ENCODE measurements around the gene NME7. TPM values are rescaled to one million over a fixed set of nuclear protein-coding genes. Genes with fewer than 3 reads are reported as not detected.

The NME7 gene
- total and polyA plus RNA-seq, 2 experiments from 2014 or later, result 39.1 to 48.5 TPM

GRCh38 chr1:169091480-169091941 is 276.1 kb downstream of the NME7 start:
- Histone ChIP-seq H3F3A (replicated peaks; ENCODE audit: low read depth) (no peaks in the 10 kb centered on the region), H3K4me1 (ENCODE audit: insufficient read depth) (0 out of 2 replicates have a peak, but pooled peaks cover 7% of the 10 kb centered on the region), H3K27ac (ENCODE audit: low read depth) (no peak overlapping the region), H3K4me3 (no peak overlapping the region), H4K20me1 (replicated peaks; ENCODE audit: insufficient read depth) (no peaks in the 10 kb centered on the region), H3K79me2 (replicated peaks; ENCODE audit: insufficient read depth) (no peaks in the 10 kb centered on the region), H2AFZ (no peak overlapping the region), H3K36me3 (ENCODE audit: insufficient read depth) (no peaks in the 10 kb centered on the region), H3K9me2 (ENCODE audit: insufficient read depth) (no peaks in the 10 kb centered on the region), H3K27me3 (ENCODE audit: insufficient read depth) (no peaks in the 10 kb centered on the region), H3K4me2 (no peak overlapping the region)
- no peaks in the 10 kb centered on the region for H3K9me3 Mint-ChIP-seq
- H3K4me1 Mint-ChIP-seq, result peaks cover 12% of the 10 kb centered on the region
- H3K36me3 Mint-ChIP-seq (ENCODE audit: low read depth), result no peaks in the 10 kb centered on the region
- DNase-seq (ENCODE audit: low spot score), result no peak
- no peak for TF ChIP-seq NANOG (IDR thresholded peaks at IDR 0.05; ENCODE audit: borderline replicate concordance)
- no peak for TF ChIP-seq CTCF (conservative IDR thresholded peaks at IDR 0.05; ENCODE audit: low read depth in 2 of 2)
- TF ChIP-seq POLR2AphosphoS5 (IDR thresholded peaks at IDR 0.05; ENCODE audit: low read depth), result no peak
- no peak for TF ChIP-seq ETS1 (IDR thresholded peaks at IDR 0.05)
- no peak for TF ChIP-seq JUNB (IDR thresholded peaks at IDR 0.05; ENCODE audit: unreplicated experiment)
- TF ChIP-seq CREB1 (CRISPR knock-in tag; IDR thresholded peaks at IDR 0.05; ENCODE audit: low read depth), result no peak
- TF ChIP-seq ZNF331 (CRISPR knock-in tag; IDR thresholded peaks at IDR 0.05; ENCODE audit: low read depth), result no peak
- no peak for TF ChIP-seq REST (IDR thresholded peaks at IDR 0.05; ENCODE audit: unreplicated experiment)
- no peak for TF ChIP-seq EZH2 (IDR thresholded peaks at IDR 0.05; ENCODE audit: low read depth, unreplicated experiment)
- TF ChIP-seq STAT1 (IDR thresholded peaks at IDR 0.05; ENCODE audit: unreplicated experiment), result no peak
- no peak for TF ChIP-seq EZH2phosphoT487 (IDR thresholded peaks at IDR 0.05; ENCODE audit: unreplicated experiment)
- no peak for TF ChIP-seq ZNF114 (CRISPR knock-in tag; IDR thresholded peaks at IDR 0.05)
- H3K4me3 Mint-ChIP-seq, result no peak overlapping the region
- no peak; the same call in 2 of the 3 replicates for ATAC-seq
- peaks cover 2% of the 10 kb centered on the region for H3K27me3 Mint-ChIP-seq (ENCODE audit: insufficient read depth, low read depth, poor library complexity)
- no peak overlapping the region for H3K27ac Mint-ChIP-seq
